Motor neuron (in vitro differentiated cells): Measurements from ENCODE around the gene ADM2. TPM values are rescaled to one million over a fixed set of nuclear protein-coding genes. Genes with fewer than 3 reads are reported as not detected.

ENCODE experiments used
- ATAC-seq, 8 experiments: fragments of 200-7000 bp; cut with Tn5 transposase; replicated peaks in 6 of 8; 2 replicates each; pipeline ENCODE4 v1.8.0; 2021; ENCODE audit warnings: mild to moderate bottlenecking in 8 of 8, moderate library complexity in 8 of 8
- H3K27ac ChIP-seq, 2 donors: fragments of 250-450 bp; sonication (Bioruptor Pico); 2 replicates each; pipeline ENCODE4 v1.9.0; 2021; ENCODE audit warnings: antibody characterized with exemption in 2 of 2, mild to moderate bottlenecking in 2 of 2, moderate library complexity in 1 of 2
- H3K4me1 ChIP-seq, 2 donors: fragments of 250-450 bp; sonication (Bioruptor Pico); replicated peaks in 1 of 2; 2 replicates each; pipeline ENCODE4 v1.6.1; 2021; ENCODE audit warnings: antibody characterized with exemption in 2 of 2, mild to moderate bottlenecking in 2 of 2, moderate library complexity in 1 of 2
- H3K4me3 ChIP-seq, 5 donors: fragments of 250-450 bp; sonication (Bioruptor Pico); 2 replicates each; pipeline ENCODE4 v1.9.0; 2021; ENCODE audit warnings: antibody characterized with exemption in 5 of 5, mild to moderate bottlenecking in 5 of 5, moderate library complexity in 4 of 5
- WGBS, 10 experiments: fragments of 450-650 bp; shearing (Covaris generic); methylation state at CpG; one replicate each; pipeline ENCODE4 v1.0.0; 2022; 5-methylcytosine and 5-hydroxymethylcytosine counted together
- in situ Hi-C, 9 experiments: fragments of 400-800 bp; cut with MboI; loops; one replicate each; pipeline ENCODE4 v1.15.0; 2021; ENCODE audit warnings: low sequenced_read_pairs in 9 of 9, low pct_unique_long_range_greater_than_20kb in 2 of 9; ENCODE audit not compliant: unreplicated experiment in 9 of 9
- total RNA-seq, 8 experiments: library from RNA; unstranded; fragments of 300-600 nt; gene quantifications; 2 replicates each; pipeline versions ENCODE4 v1.2.3 to v1.2.4, GENCODE V29; 2022

Gene ADM2
- total RNA-seq, 8 experiments from 2014 or later: 0.09 to 7.6 (median 1.2) TPM

DNA sequence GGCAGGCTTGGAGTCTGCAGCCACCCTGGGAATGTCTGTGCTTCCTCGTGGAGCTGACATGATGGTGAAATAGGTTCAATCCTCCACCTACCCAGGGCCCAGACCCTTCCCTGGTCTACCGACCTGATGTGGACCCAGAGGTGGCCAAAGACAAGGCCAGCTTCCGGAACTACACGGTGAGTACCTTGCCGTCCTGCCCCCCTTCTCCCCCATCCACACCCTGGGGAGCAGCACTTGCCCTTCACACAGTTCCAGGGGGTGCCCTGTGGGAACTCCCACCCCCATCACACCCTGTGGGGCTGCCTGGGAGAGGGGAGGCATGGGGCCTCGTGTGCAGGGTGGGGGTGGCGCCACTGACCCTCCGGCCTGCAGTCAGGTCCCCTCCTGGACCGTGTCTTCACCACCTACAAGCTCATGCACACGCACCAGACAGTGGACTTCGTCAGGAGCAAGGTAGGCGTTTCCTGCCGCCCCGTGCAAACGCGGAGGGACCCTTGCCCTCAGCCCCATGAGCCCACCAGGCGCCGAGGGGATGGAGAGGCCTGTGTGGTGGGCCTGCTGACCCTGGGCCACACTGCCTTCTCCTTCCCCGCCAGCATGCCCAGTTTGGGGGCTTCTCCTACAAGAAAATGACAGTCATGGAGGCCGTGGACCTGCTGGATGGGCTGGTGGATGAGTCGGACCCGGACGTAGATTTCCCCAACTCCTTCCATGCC, 6.1 kb downstream of the ADM2 start:
- H3K27ac ChIP-seq: no peak overlapping the region
- H3K4me1 ChIP-seq: peaks cover 0 to under 1% of the 10 kb centered on the region in 2 donors
- H3K4me3 ChIP-seq: no peak overlapping the region
- WGBS, 10 experiments: 78 to 80% methylated on average over 1 to 5 of the region's 23 CpGs; no CpG with 5 or more reads in 8 of the 10 experiments
- ATAC-seq: no peak
- in situ Hi-C loops: no loop called here

GRCh38 chr22:50488006-50488677, 6.8 kb downstream of the ADM2 start:
- no CpG with 5 or more reads among the region's 18 CpGs for WGBS, 10 experiments
- Histone ChIP-seq H3K27ac (no peak overlapping the region), H3K4me1 (no peaks in the 10 kb centered on the region), H3K4me3 (no peak overlapping the region)
- in situ Hi-C loops: no loop called here
- ATAC-seq: peak in 2 of 8 experiments; percentile 10 to 13

DNA sequence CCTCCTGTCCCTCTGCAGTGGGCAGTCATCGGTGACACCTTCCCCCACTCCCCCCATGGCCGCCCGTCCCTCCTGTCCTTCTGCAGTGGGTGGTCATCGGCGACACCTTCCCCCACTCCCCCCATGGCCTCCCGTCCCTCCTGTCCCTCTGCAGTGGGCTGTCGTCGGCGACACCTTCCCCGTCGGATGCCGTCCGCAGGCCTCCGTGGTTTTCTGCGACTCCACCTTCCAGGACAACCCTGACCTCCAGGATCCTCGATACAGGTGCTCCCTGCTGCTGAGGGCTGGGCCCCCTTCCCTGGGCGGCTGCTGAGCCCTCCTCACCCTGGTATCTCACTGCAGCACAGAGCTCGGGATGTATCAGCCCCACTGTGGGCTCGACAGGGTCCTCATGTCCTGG, 7.5 kb downstream of the ADM2 start:
- WGBS, 10 experiments: no CpG with 5 or more reads among the region's 19 CpGs
- no peak overlapping the region for H3K4me3 ChIP-seq
- H3K4me1 ChIP-seq: no peaks in the 10 kb centered on the region
- in situ Hi-C loops: no loop called here
- H3K27ac ChIP-seq: no peak overlapping the region
- no peak for ATAC-seq

GRCh38 chr22:50489363-50490243, 8.3 kb downstream of the ADM2 start:
- ATAC-seq: no peak
- in situ Hi-C loops: no loop called here
- H3K27ac ChIP-seq: no peak overlapping the region
- H3K4me1 ChIP-seq: no peaks in the 10 kb centered on the region
- H3K4me3 ChIP-seq: no peak overlapping the region
- 0 to 85% (median 81%) methylated on average over 1 to 7 of the region's 31 CpGs; no CpG with 5 or more reads in 7 of the 10 experiments for WGBS, 10 experiments

- in situ Hi-C loops: no loop called here
- no peak for ATAC-seq
Measured at GRCh38 chr22:50490531-50491308, 9.4 kb downstream of the ADM2 start.

DNA sequence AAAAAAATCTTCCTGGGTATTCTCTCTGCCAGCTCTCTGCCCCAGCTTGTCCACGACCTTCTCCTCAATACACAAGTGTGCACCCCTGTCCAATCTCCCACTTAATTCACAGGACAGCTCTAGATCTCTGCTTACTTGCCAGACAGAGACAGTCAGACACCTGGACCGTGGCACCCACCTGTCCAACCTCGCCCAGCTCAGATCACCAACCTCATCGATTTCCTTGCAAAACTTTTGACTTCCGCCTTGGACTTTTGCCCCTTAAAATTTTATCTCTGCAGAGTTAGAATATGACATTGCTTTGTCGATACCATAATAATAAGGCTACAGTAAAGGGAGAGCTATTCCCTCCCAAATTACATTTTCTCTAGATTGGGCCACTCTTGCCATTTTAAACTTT, 15.8 kb downstream of the ADM2 start:
- H3K4me3 ChIP-seq: no peak overlapping the region
- WGBS, 10 experiments: 35 to 100% (median 86%) methylated on average over 1 to 6 of the region's 6 CpGs; no CpG with 5 or more reads in 1 of the 10 experiments
- no peak overlapping the region for H3K27ac ChIP-seq
- H3K4me1 ChIP-seq: peaks cover 0 to 2% of the 10 kb centered on the region in 2 donors
- in situ Hi-C loops: no loop called here
- no peak for ATAC-seq

More at GRCh38 chr22:50490531-50491308, 9.4 kb downstream of the ADM2 start:
- no peak overlapping the region for H3K27ac ChIP-seq
- H3K4me1 ChIP-seq: no peaks in the 10 kb centered on the region
- H3K4me3 ChIP-seq: no peak overlapping the region
- WGBS, 10 experiments: 74 to 86% (median 78%) methylated on average over 2 to 15 of the region's 27 CpGs; no CpG with 5 or more reads in 3 of the 10 experiments

GRCh38 chr22:50498322-50498890, 17.1 kb downstream of the ADM2 start:
- WGBS, 10 experiments: 0 to 35% (median 10%) methylated on average over 2 to 7 of the region's 13 CpGs; no CpG with 5 or more reads in 3 of the 10 experiments
- Histone ChIP-seq H3K4me3 (no peak overlapping the region), H3K27ac (no peak overlapping the region), H3K4me1 (peaks cover 0 to 2% of the 10 kb centered on the region in 2 donors)
- in situ Hi-C loops: no loop called here
- peak; percentile 76 to 95 (median 88) for ATAC-seq

GRCh38 chr22:50500452-50500851, 19.1 kb downstream of the ADM2 start:
- Histone ChIP-seq H3K27ac (no peak overlapping the region), H3K4me3 (no peak overlapping the region), H3K4me1 (peaks cover 0 to 2% of the 10 kb centered on the region in 2 donors)
- WGBS, 10 experiments: 84 to 100% (median 97%) methylated on average over 1 to 10 of the region's 12 CpGs; no CpG with 5 or more reads in 6 of the 10 experiments
- in situ Hi-C loops: no loop called here
- no peak for ATAC-seq

GRCh38 chr22:50502096-50502495, 20.8 kb downstream of the ADM2 start:
- H3K27ac ChIP-seq: no peak overlapping the region
- in situ Hi-C loops: no loop called here
- WGBS, 10 experiments: 90 to 100% (median 93%) methylated on average over 1 to 3 of the region's 6 CpGs; no CpG with 5 or more reads in 6 of the 10 experiments

DNA sequence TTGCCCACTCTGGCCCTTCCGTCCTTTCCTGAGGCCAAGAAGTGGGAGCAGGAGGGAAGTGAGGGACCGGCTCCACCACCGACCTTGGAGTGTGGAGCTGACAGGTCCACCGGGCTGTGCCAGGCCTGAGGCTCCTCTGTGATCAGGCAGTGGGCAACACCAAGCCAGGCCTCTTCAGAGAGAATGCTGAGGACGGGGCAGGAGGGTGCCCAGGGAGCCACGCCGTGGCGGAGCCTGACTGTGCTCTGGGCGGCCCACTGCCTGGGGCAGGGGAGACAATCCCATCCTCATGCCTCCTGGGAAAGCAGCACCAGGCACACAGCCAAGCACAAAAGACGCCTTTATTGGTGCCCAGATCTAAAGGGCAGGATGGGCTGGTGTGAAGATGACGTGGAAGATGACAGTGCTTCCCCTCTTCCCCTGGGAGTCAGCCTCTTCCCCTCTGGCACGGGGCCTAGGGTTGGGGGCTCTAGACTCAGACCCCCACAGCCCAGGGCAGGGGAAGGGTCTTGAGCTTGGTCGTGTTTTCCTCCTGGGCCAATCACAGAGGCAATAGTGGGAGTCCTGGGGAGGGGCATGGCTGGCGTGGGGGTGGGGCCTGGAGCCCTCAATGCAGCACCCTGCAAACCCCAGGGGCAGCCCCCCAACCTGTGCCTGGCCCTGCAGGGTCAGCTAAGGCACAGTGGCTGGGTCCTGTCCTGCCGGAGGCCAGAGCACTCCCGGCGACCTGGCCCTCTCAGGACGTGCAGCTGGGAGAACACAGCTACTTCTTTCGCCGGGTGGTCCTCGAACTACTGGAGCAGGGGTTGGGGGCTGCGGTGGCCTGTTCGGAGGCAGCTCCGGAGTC, 21.5 kb downstream of the ADM2 start:
- in situ Hi-C loops: no loop called here
- WGBS, 10 experiments: 95 to 100% methylated on average over 2 to 4 of the region's 24 CpGs; no CpG with 5 or more reads in 8 of the 10 experiments
- H3K4me1 ChIP-seq: peaks cover 6 to 8% of the 10 kb centered on the region in 2 donors
- no peak overlapping the region for H3K4me3 ChIP-seq
- ATAC-seq: no peak
- H3K27ac ChIP-seq: no peak overlapping the region

More at GRCh38 chr22:50502096-50502495, 20.8 kb downstream of the ADM2 start:
- no peak overlapping the region for H3K4me3 ChIP-seq
- ATAC-seq: no peak
- H3K4me1 ChIP-seq: peaks cover 6 to 8% of the 10 kb centered on the region in 2 donors

GRCh38 chr22:50503475-50504145, 22.3 kb downstream of the ADM2 start:
- no peak for ATAC-seq
- H3K4me3 ChIP-seq: no peak overlapping the region
- WGBS, 10 experiments: 100% methylated on average over 2 of the region's 26 CpGs; no CpG with 5 or more reads in 9 of the 10 experiments

More at GRCh38 chr22:50503475-50504145, 22.3 kb downstream of the ADM2 start:
- H3K27ac ChIP-seq: no peak overlapping the region
- H3K4me1 ChIP-seq: peaks cover 6 to 8% of the 10 kb centered on the region in 2 donors
- in situ Hi-C loops: no loop called here
